Endothelial cell of umbilical vein (primary cell): ENCODE results near the gene AGPAT1. TPM values are rescaled to one million over a fixed set of nuclear protein-coding genes. Genes with fewer than 3 reads are reported as not detected.
A peak's percentile ranks its signal among the peaks of the same experiment; 100 is the strongest.

Experiments
- BruUV-seq: library from RNA; stranded (reverse); fragments of 400-500 nt; replicated peaks from 2 replicates; lab custom pipeline; 2021; lab: Mats Ljungman, UMichigan
- CTCF ChIA-PET: fragments of 300-600, 350-600 bp; sonication (Branson Sonifier 250); formaldehyde crosslinking; loops from one replicate; lab custom pipeline; 2021; ENCODE audit warnings: antibody characterized with exemption, inconsistent platforms; lab: Charles Lee
- POLR2A ChIA-PET: fragments of 300-600, 350-600 bp; sonication (Branson Sonifier 250); formaldehyde crosslinking; loops from one replicate; lab custom pipeline; 2021; ENCODE audit warnings: antibody characterized with exemption, inconsistent platforms; lab: Charles Lee
- DNase-seq: peaks from one replicate; pipeline ENCODE4 v3.0.0-alpha.2; 2011; ENCODE audit warnings: low read depth, low spot score
- FAIRE-seq: peaks from 2 replicates; lab custom pipeline; 2011; peaks lifted over from hg19 to GRCh38; lab: Jason Lieb, UNC
- H2AFZ ChIP-seq: 2 replicates; pipeline ENCODE4 v1.6.0; 2012; ENCODE audit warnings: low read depth, low read length, control low read depth, inconsistent platforms
- H3K27ac ChIP-seq: 2 replicates; pipeline ENCODE4 v1.5.1; 2011; ENCODE audit warnings: low read depth, mild to moderate bottlenecking, control low read depth, low read length, moderate library complexity; ENCODE audit not compliant: insufficient read depth
- H3K27me3 ChIP-seq, 2 experiments: 2 replicates each; pipeline versions ENCODE4 v1.6.0 to v1.6.1; 2011; ENCODE audit warnings: low read length in 2 of 2, mixed read lengths in 1 of 2; ENCODE audit not compliant: control insufficient read depth in 2 of 2, insufficient read depth in 2 of 2
- H3K36me3 ChIP-seq, 2 experiments: 2 replicates in 1 of 2; 3 replicates in 1 of 2; pipeline ENCODE4 v1.5.1; 2011; ENCODE audit warnings: low read length in 2 of 2, mild to moderate bottlenecking in 1 of 2, moderate library complexity in 1 of 2; ENCODE audit not compliant: control insufficient read depth in 2 of 2, insufficient read depth in 2 of 2; ENCODE audit errors: extremely low read depth in 1 of 2
- H3K4me1 ChIP-seq: 3 replicates; pipeline ENCODE4 v1.5.1; 2011; ENCODE audit warnings: mild to moderate bottlenecking, low read length; ENCODE audit not compliant: control insufficient read depth, insufficient read depth; ENCODE audit errors: extremely low read depth
- H3K4me2 ChIP-seq: 2 replicates; pipeline ENCODE4 v1.6.1; 2011; ENCODE audit warnings: low read length, control low read depth, mixed read lengths; ENCODE audit not compliant: insufficient read depth
- H3K4me3 ChIP-seq, 3 experiments: fragments of 200-600 bp in 1 of 3; sonication (generic), shearing (Covaris generic) in 1 of 3; replicated peaks in 1 of 3; 2 replicates each; pipeline ENCODE4 v1.5.1; 2011 to 2016; ENCODE audit warnings: control low read depth in 3 of 3, low read length in 3 of 3, mild to moderate bottlenecking in 2 of 3, inconsistent platforms in 1 of 3, low read depth in 1 of 3, moderate library complexity in 1 of 3; ENCODE audit not compliant: insufficient read depth in 1 of 3
- H3K79me2 ChIP-seq: 2 replicates; pipeline ENCODE4 v1.6.0; 2012; ENCODE audit warnings: low read length, inconsistent platforms; ENCODE audit not compliant: control insufficient read depth, insufficient read depth
- H3K9ac ChIP-seq: replicated peaks from 2 replicates; pipeline ENCODE3; 2011; ENCODE audit warnings: low read length, control low read depth; ENCODE audit not compliant: insufficient read depth; ENCODE audit errors: extremely low read depth
- H3K9me1 ChIP-seq: replicated peaks from 3 replicates; pipeline ENCODE4 v1.6.0; 2011; ENCODE audit warnings: mild to moderate bottlenecking, low read length; ENCODE audit not compliant: control insufficient read depth, insufficient read depth; ENCODE audit errors: extremely low read depth
- H3K9me3 ChIP-seq: replicated peaks from 2 replicates; pipeline ENCODE4 v1.5.1; 2012; ENCODE audit warnings: low read length, inconsistent platforms; ENCODE audit not compliant: control insufficient read depth, insufficient read depth
- H4K20me1 ChIP-seq: replicated peaks from 2 replicates; pipeline ENCODE3; 2011; ENCODE audit warnings: mild to moderate bottlenecking, low read length; ENCODE audit not compliant: control insufficient read depth, insufficient read depth; ENCODE audit errors: extremely low read depth
- EZH2 ChIP-seq: IDR thresholded peaks from 2 replicates; pipeline ENCODE4 v1.6.1; 2012; ENCODE audit warnings: borderline replicate concordance, low read depth, mild to moderate bottlenecking, moderate library complexity, low read length, inconsistent platforms; ENCODE audit not compliant: severe bottlenecking
- FOS ChIP-seq: IDR thresholded peaks from 2 replicates; pipeline ENCODE4 v1.6.1; 2011; ENCODE audit warnings: mild to moderate bottlenecking, low read length, moderate library complexity, borderline replicate concordance; ENCODE audit not compliant: insufficient read depth
- GATA2 ChIP-seq: IDR thresholded peaks from 2 replicates; pipeline ENCODE4 v1.7.0; 2011; ENCODE audit warnings: low read depth, mild to moderate bottlenecking, moderate library complexity, mixed read lengths, low read length; ENCODE audit not compliant: insufficient read length, insufficient read depth
- MYC ChIP-seq: IDR thresholded peaks from one replicate; pipeline ENCODE4 v1.6.1; 2011; ENCODE audit warnings: mild to moderate bottlenecking, low read depth, low read length
- POLR2AphosphoS5 ChIP-seq: IDR thresholded peaks from 2 replicates; pipeline ENCODE4 v1.6.1; 2012; ENCODE audit warnings: low read depth, mild to moderate bottlenecking, control low read depth, low read length, moderate library complexity; ENCODE audit not compliant: insufficient read depth
- dilution Hi-C: fragments of 300-500 bp; cut with MboI; formaldehyde crosslinking; loops from one replicate; pipeline ENCODE4 v1.15.0; 2019; ENCODE audit warnings: low sequenced_read_pairs; ENCODE audit not compliant: extremely low pct_ligation_motif_present
- intact Hi-C: fragments of 100-400 bp; cut with micrococcal nuclease; formaldehyde crosslinking; loops from one replicate; pipeline ENCODE4 v1.10.0; 2022
- polyA plus RNA-seq, 4 experiments: library from polyadenylated mRNA; depleted of rRNA in 3 of 4; stranded (reverse) in 3 of 4; unstranded in 1 of 4; fragments of >200 nt; gene quantifications; 2 replicates each; pipeline versions ENCODE4 v1.2.1 to v1.2.3, GENCODE V29; 2011 to 2012; ENCODE audit warnings: missing spikeins in 1 of 4
- total RNA-seq: library from RNA; stranded (reverse); gene quantifications from 2 replicates; pipeline ENCODE4 v1.2.3, GENCODE V29; 2021
- TF ChIP-seq, protein P1 (sequence below), 2 donors: IDR thresholded peaks; 1 replicate in 1 of 2; 2 replicates in 1 of 2; pipeline ENCODE4 v1.5.1; 2011; ENCODE audit warnings: low read length in 2 of 2, mild to moderate bottlenecking in 2 of 2, moderate library complexity in 2 of 2, control low read depth in 1 of 2, inconsistent platforms in 1 of 2, low read depth in 1 of 2; ENCODE audit not compliant: insufficient read depth in 1 of 2; ENCODE audit errors: extremely low read depth in 1 of 2
- TF ChIP-seq, protein P2 (sequence below): IDR thresholded peaks from 2 replicates; pipeline ENCODE4 v1.6.1; 2011; ENCODE audit not compliant: insufficient read depth, insufficient read length

The AGPAT1 gene
- total and polyA plus RNA-seq, 2 donors (not counting 3 experiments of a cell fraction or from before 2014, with no cell fraction given): 38.4 to 132 TPM

DNA sequence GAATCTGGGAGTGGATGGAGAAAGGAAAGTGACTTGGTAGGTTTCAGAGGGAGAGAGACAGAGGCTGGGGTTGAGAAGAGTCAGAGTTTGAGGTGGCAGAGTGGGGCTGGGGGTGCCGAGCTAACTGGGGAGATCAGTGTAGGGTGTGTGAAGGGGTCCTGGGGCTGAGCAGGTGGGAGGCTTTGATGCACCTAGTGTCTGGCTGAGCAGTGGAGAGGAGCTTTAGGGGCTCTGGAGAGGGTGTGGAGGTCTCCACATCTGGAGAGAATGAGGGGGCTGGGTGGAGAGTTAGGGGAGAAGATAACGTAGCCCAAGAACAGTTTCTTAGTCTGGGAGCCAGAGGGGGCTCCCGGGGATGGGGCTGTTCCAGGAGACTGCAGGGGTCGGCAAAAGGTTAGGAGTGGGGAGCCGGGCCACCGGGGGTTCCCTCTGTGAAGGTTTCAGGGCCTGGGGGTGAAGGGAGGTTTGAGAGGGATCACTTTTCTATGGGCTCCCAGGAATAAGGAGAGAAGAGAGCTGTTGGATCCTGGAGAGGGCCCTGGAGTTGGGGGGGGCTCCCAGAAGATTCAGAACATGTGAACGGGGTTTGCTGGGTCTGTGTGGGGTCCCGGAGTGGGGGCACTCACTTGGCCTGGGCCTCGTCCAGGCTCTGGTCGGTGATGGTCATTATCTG lies 13.3 kb upstream of the AGPAT1 start:
- peaks cover 23% of the 10 kb centered on the region for H3K79me2 ChIP-seq
- no peak for DNase-seq
- dilution Hi-C loops (no loop called here), intact Hi-C loops (no loop called here)
- H3K9ac ChIP-seq: peak overlapping the region; percentile 66
- CTCF ChIA-PET: interaction anchor here (1.1 to 1.4 kb wide), 2 partner anchors 60 to 61 kb away, joined by 3 to 4 read pairs; partner anchors contain the start of gene ATF6B
- H4K20me1 ChIP-seq: no peaks in the 10 kb centered on the region
- peak overlapping the region; percentile 32 to 83 (median 73) for H3K4me3 ChIP-seq
- H2AFZ ChIP-seq: no peak overlapping the region
- TSS peak; percentile 4 for BruUV-seq
- peaks cover 0 to 16% of the 10 kb centered on the region in 2 experiments for H3K36me3 ChIP-seq
- no peaks in the 10 kb centered on the region for H3K9me1 ChIP-seq
- POLR2A ChIA-PET: no interaction called here
- no peak for FAIRE-seq
- H3K27me3 ChIP-seq: no peaks in the 10 kb centered on the region
- peak overlapping the region; percentile 89 for H3K4me2 ChIP-seq
- H3K9me3 ChIP-seq: no peaks in the 10 kb centered on the region
- H3K27ac ChIP-seq: peak overlapping the region; percentile 51
- H3K4me1 ChIP-seq: peaks cover 41% of the 10 kb centered on the region
- TF ChIP-seq, protein P1, sequence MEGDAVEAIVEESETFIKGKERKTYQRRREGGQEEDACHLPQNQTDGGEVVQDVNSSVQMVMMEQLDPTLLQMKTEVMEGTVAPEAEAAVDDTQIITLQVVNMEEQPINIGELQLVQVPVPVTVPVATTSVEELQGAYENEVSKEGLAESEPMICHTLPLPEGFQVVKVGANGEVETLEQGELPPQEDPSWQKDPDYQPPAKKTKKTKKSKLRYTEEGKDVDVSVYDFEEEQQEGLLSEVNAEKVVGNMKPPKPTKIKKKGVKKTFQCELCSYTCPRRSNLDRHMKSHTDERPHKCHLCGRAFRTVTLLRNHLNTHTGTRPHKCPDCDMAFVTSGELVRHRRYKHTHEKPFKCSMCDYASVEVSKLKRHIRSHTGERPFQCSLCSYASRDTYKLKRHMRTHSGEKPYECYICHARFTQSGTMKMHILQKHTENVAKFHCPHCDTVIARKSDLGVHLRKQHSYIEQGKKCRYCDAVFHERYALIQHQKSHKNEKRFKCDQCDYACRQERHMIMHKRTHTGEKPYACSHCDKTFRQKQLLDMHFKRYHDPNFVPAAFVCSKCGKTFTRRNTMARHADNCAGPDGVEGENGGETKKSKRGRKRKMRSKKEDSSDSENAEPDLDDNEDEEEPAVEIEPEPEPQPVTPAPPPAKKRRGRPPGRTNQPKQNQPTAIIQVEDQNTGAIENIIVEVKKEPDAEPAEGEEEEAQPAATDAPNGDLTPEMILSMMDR (IDR thresholded peaks at IDR 0.05; ENCODE audit: extremely low read depth in 1 of 2, insufficient read depth in 1 of 2, low read depth in 1 of 2, low read length in 2 of 2): no peak
- TF ChIP-seq GATA2: no peak
- TF ChIP-seq, protein P2, sequence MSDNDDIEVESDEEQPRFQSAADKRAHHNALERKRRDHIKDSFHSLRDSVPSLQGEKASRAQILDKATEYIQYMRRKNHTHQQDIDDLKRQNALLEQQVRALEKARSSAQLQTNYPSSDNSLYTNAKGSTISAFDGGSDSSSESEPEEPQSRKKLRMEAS: no peak
- no peak for TF ChIP-seq POLR2AphosphoS5
- no peak for TF ChIP-seq EZH2
- no peak for TF ChIP-seq FOS
- no peak for TF ChIP-seq MYC
